ENCODE data around the gene PBXIP1.
A peak's percentile ranks its signal among the peaks of the same experiment; 100 is the strongest.
"Not testable (repeated sequence)": the region's sequence is repeated elsewhere in the genome, so short reads cannot be mapped to it uniquely, and the experiment has no call there.

The PBXIP1 gene

DNA sequence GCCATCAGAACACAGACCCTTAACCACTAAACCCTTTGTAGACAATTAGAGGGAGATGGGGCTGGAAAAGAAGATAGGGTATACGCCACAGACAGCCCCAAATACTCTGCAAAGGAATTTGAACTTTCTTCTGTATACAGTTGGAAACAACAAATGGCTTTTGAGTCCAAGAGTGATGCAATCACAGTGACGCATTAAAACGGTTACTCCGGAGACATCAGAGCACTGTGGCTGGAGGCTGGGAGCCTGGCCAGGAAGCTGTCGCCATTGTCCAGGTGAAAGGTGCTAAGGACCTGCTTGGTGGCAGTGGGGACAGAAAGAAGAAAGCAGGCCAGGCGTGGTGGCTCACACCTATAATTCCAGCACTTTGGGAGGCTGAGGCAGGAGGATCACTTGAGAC is 31.4 kb upstream of the PBXIP1 start:
- no peak for DNase-seq (ENCODE audit: low spot score)
- in situ Hi-C loops (cut with MboI; ENCODE audit: low sequenced_read_pairs, unreplicated experiment), result no loop called here
- TF ChIP-seq, protein P1, sequence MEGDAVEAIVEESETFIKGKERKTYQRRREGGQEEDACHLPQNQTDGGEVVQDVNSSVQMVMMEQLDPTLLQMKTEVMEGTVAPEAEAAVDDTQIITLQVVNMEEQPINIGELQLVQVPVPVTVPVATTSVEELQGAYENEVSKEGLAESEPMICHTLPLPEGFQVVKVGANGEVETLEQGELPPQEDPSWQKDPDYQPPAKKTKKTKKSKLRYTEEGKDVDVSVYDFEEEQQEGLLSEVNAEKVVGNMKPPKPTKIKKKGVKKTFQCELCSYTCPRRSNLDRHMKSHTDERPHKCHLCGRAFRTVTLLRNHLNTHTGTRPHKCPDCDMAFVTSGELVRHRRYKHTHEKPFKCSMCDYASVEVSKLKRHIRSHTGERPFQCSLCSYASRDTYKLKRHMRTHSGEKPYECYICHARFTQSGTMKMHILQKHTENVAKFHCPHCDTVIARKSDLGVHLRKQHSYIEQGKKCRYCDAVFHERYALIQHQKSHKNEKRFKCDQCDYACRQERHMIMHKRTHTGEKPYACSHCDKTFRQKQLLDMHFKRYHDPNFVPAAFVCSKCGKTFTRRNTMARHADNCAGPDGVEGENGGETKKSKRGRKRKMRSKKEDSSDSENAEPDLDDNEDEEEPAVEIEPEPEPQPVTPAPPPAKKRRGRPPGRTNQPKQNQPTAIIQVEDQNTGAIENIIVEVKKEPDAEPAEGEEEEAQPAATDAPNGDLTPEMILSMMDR (IDR thresholded peaks at IDR 0.05; ENCODE audit: borderline replicate concordance, control extremely low read depth, extremely low read depth, insufficient read depth, missing control alignments), result no peak

DNA sequence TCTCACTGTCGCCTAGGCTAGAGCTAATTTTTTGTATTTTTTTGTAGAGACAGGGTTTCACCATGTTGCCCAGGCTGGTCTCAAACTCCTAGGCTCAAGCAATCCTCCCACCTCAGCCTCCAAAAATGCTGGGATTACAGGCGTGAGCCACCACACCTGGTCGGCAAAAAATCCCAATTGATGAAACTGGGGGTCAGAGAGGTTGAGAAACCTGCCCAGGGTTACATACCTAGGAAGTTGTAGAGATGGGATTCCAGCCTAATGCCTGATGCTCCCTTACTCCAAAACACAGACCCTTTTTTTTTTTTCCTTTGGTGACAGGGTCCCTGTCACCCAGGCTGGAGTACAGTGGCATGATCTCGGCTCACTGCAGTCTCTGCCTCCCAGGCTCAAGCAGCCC is 30.8 kb upstream of the PBXIP1 start:
- DNase-seq (ENCODE audit: low spot score); in situ Hi-C loops (cut with MboI; ENCODE audit: low sequenced_read_pairs, unreplicated experiment): not testable (repeated sequence)

DNA sequence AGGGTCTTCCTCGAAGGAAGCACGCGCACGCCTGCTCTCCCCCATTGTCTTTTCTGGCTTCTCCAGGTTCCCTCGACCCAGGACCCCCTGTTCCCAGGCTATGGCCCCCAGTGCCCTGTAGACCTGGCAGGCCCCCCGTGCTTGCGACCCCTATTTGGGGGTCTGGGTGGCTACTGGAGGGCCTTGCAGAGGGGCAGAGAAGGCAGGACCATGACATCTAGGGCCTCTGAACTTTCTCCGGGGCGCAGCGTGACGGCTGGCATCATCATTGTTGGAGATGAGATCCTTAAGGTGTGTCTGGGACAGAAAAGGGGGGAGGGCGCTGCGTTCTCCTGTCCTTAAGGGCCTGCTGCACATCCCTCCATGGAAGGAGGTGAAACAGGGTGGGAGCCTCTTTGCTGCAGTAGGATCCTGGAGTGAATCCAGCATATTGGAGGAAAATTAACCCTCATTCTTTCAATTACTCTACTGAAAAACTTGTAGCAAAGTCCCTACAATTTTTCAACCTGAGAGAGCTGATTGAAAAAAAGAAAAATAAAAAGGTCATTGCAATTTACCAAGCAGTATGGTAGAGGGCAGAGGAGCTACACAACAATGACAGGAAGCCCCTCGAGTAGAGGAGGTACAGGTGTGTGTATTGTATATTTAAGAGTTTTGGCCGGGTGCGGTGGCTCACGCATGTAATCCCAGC is 28.0 kb upstream of the PBXIP1 start:
- in situ Hi-C loops (cut with MboI; ENCODE audit: low sequenced_read_pairs, unreplicated experiment), result no loop called here
- DNase-seq (ENCODE audit: low spot score), result no peak
- TF ChIP-seq, protein P1 (IDR thresholded peaks at IDR 0.05; ENCODE audit: borderline replicate concordance, control extremely low read depth, extremely low read depth, insufficient read depth, missing control alignments), result no peak

DNA sequence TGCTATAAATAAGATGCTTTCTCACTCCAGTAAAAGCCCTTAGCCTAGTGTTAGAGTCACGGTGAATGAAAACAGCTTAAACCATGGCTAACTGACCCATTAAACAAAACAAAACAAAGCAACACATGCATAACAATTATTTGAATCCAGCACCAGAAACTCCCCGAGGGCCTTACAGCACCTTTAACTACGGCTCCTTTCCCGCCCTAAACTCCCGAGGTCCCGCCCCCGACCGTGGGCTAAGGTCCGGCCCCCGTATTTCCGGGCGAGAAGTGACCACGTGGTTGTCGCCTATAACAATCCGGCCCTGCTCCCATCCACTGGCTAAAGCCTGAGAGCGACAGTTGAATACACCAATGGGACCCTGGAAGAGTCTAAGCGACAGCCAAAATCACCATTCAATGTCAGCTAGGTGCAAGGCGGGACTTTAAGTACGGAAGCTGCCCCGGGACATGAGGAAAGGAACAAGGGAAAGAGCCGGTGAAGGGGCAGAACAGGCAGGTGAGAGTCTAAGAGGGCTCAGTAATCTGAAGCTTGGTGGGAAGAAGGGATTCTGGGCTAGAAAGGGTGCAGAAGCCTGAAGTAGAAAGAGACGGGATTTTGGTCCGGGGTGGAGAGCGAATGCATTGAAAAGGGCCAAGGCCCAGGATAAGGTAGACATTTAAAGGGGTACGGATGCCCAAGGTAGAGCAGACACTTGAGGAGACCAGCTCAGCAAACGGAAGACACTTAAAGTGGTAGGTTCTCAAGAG is 27.2 kb upstream of the PBXIP1 start, which contains the start of gene FLAD1:
Gene FLAD1, plus strand, starts transcription at position 448 of the 752 bp plus-strand sequence. CDS start 351 bp downstream, outside the sequence.
- DNase-seq (ENCODE audit: low spot score), result peak; percentile 97
- in situ Hi-C loops (cut with MboI; ENCODE audit: low sequenced_read_pairs, unreplicated experiment), result no loop called here
- TF ChIP-seq, protein P1 (IDR thresholded peaks at IDR 0.05; ENCODE audit: borderline replicate concordance, control extremely low read depth, extremely low read depth, insufficient read depth, missing control alignments), result no peak

DNA sequence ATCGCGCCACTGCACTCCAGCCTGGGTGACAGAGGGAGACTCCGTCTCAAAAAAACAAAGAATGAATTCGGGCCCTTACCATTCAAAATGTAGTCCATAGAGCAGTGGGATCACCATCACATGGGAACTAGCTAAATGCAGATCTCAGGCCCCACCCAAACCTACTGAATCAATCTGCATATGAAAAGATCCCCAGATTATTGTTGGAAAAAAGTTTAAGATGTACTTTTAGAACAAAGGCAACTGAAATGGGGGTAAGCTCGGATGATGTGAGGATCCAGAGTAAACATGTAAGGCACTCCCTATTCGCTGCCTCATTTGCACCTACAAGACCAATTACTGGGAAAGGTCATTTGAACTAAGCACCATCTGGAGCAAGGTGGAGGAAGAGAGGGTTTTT is 26.4 kb upstream of the PBXIP1 start:
- DNase-seq (ENCODE audit: low spot score), result no peak
- TF ChIP-seq, protein P1 (IDR thresholded peaks at IDR 0.05; ENCODE audit: borderline replicate concordance, control extremely low read depth, extremely low read depth, insufficient read depth, missing control alignments), result no peak
- in situ Hi-C loops (cut with MboI; ENCODE audit: low sequenced_read_pairs, unreplicated experiment), result no loop called here

DNA sequence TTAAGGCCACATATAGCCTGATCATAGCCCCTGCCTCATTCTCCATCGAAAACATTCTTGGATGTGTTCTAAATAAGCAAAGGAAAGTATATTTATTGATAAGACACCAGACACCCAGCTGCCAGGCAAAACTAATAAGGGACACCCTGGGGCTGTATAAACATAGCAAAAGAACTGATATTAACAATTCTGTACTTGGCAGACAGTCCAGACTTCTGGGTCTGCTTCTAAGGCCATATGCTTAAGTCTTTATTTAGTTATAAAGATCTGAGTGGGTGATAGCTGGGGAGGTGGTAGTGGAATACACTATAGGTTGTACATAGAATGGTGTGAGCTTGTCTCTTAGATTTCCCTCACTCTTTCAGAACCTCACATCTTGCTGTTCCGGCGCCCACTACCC is 22.5 kb upstream of the PBXIP1 start:
- TF ChIP-seq, protein P1 (IDR thresholded peaks at IDR 0.05; ENCODE audit: borderline replicate concordance, control extremely low read depth, extremely low read depth, insufficient read depth, missing control alignments), result no peak
- no peak for DNase-seq (ENCODE audit: low spot score)
- in situ Hi-C loops (cut with MboI; ENCODE audit: low sequenced_read_pairs, unreplicated experiment), result no loop called here

DNA sequence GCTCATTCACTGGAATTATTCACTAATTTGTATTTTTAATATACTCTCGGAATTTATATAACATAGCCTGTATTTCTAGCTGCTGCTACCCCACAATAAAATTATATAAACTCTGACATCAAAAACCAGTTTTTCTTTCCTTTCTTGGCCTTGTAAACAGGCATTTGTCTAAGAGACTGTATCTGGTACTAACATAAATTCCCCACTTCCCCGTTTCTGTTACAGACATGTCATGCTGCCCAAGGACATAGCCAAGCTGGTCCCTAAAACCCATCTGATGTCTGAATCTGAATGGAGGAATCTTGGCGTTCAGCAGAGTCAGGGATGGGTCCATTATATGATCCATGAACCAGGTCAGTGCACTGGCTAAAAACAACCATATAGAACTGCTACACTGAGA is 21.9 kb upstream of the PBXIP1 start:
- in situ Hi-C loops (cut with MboI; ENCODE audit: low sequenced_read_pairs, unreplicated experiment); DNase-seq (ENCODE audit: low spot score): not testable (repeated sequence)

Measured in GM13976 (cell line).